ENCODE results near the gene ILDR2.

The ILDR2 gene

GRCh38 chr1:166875734-166876539, 99.4 kb downstream of the ILDR2 start, which contains the start of gene TADA1:
Gene TADA1 (minus strand): TSS chr1:166876264. CDS start chr1:166876233, 31 bp downstream.
- TF ChIP-seq, protein P1, sequence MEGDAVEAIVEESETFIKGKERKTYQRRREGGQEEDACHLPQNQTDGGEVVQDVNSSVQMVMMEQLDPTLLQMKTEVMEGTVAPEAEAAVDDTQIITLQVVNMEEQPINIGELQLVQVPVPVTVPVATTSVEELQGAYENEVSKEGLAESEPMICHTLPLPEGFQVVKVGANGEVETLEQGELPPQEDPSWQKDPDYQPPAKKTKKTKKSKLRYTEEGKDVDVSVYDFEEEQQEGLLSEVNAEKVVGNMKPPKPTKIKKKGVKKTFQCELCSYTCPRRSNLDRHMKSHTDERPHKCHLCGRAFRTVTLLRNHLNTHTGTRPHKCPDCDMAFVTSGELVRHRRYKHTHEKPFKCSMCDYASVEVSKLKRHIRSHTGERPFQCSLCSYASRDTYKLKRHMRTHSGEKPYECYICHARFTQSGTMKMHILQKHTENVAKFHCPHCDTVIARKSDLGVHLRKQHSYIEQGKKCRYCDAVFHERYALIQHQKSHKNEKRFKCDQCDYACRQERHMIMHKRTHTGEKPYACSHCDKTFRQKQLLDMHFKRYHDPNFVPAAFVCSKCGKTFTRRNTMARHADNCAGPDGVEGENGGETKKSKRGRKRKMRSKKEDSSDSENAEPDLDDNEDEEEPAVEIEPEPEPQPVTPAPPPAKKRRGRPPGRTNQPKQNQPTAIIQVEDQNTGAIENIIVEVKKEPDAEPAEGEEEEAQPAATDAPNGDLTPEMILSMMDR (IDR thresholded peaks at IDR 0.05; ENCODE audit: low read depth, low read length, missing control alignments): no peak
- peak within 1 kb of the TSS; percentile 77 for H3K4me3 ChIP-seq (replicated peaks; ENCODE audit: low read depth, low read length)
- peak; percentile 85 for DNase-seq (ENCODE audit: extremely low read depth, low read depth)

GRCh38 chr1:166875302-166875733, 100.0 kb downstream of the ILDR2 start:
- no peak for DNase-seq (ENCODE audit: extremely low read depth, low read depth)
- H3K4me3 ChIP-seq (replicated peaks; ENCODE audit: low read depth, low read length): peak overlapping the region; percentile 77
- TF ChIP-seq, protein P1 (IDR thresholded peaks at IDR 0.05; ENCODE audit: low read depth, low read length, missing control alignments): no peak

GRCh38 chr1:166874464-166874863, 100.9 kb downstream of the ILDR2 start:
- DNase-seq (ENCODE audit: extremely low read depth, low read depth): no peak
- H3K4me3 ChIP-seq (replicated peaks; ENCODE audit: low read depth, low read length): peak overlapping the region; percentile 77
- TF ChIP-seq, protein P1 (IDR thresholded peaks at IDR 0.05; ENCODE audit: low read depth, low read length, missing control alignments): no peak

DNA sequence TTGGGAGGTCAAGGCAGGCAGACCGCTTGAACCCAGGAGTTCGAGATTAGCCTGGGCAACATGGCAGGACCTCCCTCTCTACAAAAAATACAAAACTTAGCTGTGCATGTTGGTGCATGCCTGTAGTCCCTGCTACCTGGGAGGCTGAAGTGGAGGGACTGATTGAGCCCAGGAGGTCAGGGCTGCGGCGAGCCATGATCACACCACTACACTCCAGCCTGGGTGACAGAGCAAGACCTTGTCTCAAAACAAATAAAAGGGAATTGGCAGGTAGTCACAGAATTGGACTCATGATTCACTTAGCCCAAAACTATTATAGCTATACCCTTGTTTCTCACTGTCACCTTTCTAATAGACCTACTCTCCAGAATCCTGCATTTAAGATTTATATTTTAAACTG, 104.8 kb downstream of the ILDR2 start:
- TF ChIP-seq, protein P1 (IDR thresholded peaks at IDR 0.05; ENCODE audit: low read depth, low read length, missing control alignments): no peak
- H3K4me3 ChIP-seq (replicated peaks; ENCODE audit: low read depth, low read length): no peak overlapping the region
- DNase-seq (ENCODE audit: extremely low read depth, low read depth): no peak

- TF ChIP-seq, protein P1 (IDR thresholded peaks at IDR 0.05; ENCODE audit: low read depth, low read length, missing control alignments): no peak
- H3K4me3 ChIP-seq (replicated peaks; ENCODE audit: low read depth, low read length): no peak overlapping the region
- DNase-seq (ENCODE audit: extremely low read depth, low read depth): no peak
Observed at GRCh38 chr1:166869318-166870099, 105.8 kb downstream of the ILDR2 start.

GRCh38 chr1:166868639-166869038, 106.7 kb downstream of the ILDR2 start:
- no peak for DNase-seq (ENCODE audit: extremely low read depth, low read depth)
- H3K4me3 ChIP-seq (replicated peaks; ENCODE audit: low read depth, low read length): no peak overlapping the region
- TF ChIP-seq, protein P1 (IDR thresholded peaks at IDR 0.05; ENCODE audit: low read depth, low read length, missing control alignments): no peak

Data from HFF-Myc (cell line).